OCI-LY7 (cell line): ENCODE measurements around the gene RNF8.

Experiments used
- CTCF ChIP-seq: fragments of 200-600 bp; sonication (generic); conservative IDR thresholded peaks from 2 replicates; pipeline ENCODE4 v1.5.1; 2014; ENCODE audit warnings: mild to moderate bottlenecking, antibody characterized with exemption, low read length, moderate library complexity, mixed read lengths
- EZH2phosphoT487 ChIP-seq: fragments of 200-600 bp; sonication (generic); IDR thresholded peaks from 2 replicates; pipeline ENCODE4 v1.6.1; 2018; ENCODE audit warnings: low read depth, borderline replicate concordance, mild to moderate bottlenecking, mixed run types, antibody characterized with exemption, low read length, moderate library complexity, mixed read lengths

DNA sequence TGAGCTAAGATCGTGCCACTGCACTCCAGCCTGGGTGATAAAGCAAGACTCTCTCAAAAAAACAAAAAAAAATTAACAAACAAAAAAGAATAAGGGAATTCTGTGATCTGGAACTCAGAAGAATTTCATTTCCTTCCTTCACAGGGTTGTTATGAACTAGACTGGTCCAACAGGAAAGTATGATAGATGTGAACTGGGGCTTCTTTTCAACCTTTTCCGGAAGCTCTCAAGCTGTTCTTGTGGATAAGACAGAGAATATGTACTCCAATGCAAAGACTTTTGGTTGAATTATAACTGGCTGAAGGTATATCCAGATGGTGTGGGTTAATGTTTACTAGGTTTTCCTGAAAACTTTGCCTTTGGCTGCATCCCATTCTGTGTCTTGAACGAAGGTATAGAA lies 5.3 kb downstream of the RNF8 start:
- no peak for TF ChIP-seq CTCF
- TF ChIP-seq EZH2phosphoT487 = no peak
